ENCODE results near the gene PELI2.

Gene PELI2

DNA sequence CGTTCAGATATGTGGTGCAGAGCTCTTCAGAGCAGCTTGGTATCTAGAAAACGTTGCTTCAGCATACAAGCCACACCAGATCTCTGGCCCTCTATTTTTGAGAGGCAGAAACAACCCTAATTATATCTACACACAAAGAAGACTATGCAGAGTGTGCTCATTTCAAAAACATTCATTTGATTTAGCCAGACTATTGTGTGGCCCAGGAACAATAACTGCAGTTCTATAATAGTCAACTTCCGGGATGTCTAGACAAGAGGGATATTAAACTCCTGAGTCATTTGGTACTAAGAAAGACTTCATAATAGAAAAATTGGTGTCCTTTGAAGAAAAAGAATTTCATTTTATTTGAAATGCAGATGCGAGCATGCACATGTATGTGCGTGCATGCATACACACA lies 153.8 kb downstream of the PELI2 start:
- H3K27ac ChIP-seq (ENCODE audit: low read length), result no peak overlapping the region

DNA sequence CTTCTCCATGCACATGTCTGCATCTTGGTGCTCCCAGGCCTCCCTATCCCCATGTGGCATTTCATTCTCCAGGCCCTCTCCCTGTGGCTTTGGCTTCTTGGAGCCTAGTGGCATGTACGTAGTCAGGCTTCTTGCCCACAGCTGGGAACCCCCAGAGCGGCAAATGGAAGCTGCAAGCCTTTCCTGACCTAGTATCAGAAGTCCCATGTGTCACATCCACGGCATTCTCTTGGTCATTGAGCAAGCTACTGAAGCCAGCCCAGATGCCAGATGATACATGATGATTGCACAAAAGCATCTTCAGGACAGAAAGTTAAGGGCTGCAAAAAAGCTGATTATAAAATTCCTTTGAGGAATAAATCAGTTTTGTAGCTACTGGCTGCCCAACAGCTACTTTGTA lies 154.9 kb downstream of the PELI2 start:
- H3K36me3 ChIP-seq (ENCODE audit: insufficient read depth, low read depth, low read length), result no peaks in the 10 kb centered on the region
- no peak overlapping the region for H3K9ac ChIP-seq (ENCODE audit: low read depth, low read length)
- H3K27me3 ChIP-seq (ENCODE audit: insufficient read depth, low read length), result no peaks in the 10 kb centered on the region
- H3K27ac ChIP-seq (ENCODE audit: low read length), result no peak overlapping the region
- no peaks in the 10 kb centered on the region for H3K4me1 ChIP-seq (ENCODE audit: insufficient read depth, low read length)
- H3K4me3 ChIP-seq (ENCODE audit: low read length), result no peak overlapping the region
- H3K9me3 ChIP-seq (ENCODE audit: insufficient read depth, low read depth, low read length), result peaks cover 8% of the 10 kb centered on the region; the same call in 1 of the 2 replicates

More for the DNA sequence above, 153.8 kb downstream of the PELI2 start:
- Histone ChIP-seq H3K36me3 (ENCODE audit: insufficient read depth, low read depth, low read length) (no peaks in the 10 kb centered on the region), H3K27me3 (ENCODE audit: insufficient read depth, low read length) (no peaks in the 10 kb centered on the region), H3K4me1 (ENCODE audit: insufficient read depth, low read length) (no peaks in the 10 kb centered on the region), H3K4me3 (ENCODE audit: low read length) (no peak overlapping the region), H3K9me3 (ENCODE audit: insufficient read depth, low read depth, low read length) (peaks cover 6% of the 10 kb centered on the region; the same call in 1 of the 2 replicates), H3K9ac (ENCODE audit: low read depth, low read length) (no peak overlapping the region)

DNA sequence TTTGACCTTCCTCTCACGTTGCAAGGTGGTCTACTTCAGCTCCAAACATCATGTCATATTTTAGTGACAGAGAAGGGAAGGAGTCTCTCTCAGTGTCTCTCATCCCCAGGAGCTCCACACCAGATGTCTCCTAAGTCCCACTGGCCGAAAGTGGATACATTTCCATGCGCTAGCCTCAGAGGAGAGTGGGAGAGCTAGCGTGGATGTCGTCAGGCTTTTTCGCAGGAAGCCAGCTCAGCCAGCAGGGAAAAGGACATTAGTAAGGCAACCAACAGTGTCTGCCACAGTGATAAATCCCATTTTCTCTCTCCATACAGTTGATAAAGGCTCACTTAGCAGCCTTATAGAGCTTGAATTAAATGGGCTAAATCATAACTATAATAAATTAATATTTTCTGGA lies 155.7 kb downstream of the PELI2 start:
- H3K27ac ChIP-seq (ENCODE audit: low read length), result no peak overlapping the region
- no peak overlapping the region for H3K4me3 ChIP-seq (ENCODE audit: low read length)
- peaks cover 8% of the 10 kb centered on the region; the same call in 1 of the 2 replicates for H3K9me3 ChIP-seq (ENCODE audit: insufficient read depth, low read depth, low read length)
- H3K27me3 ChIP-seq (ENCODE audit: insufficient read depth, low read length), result no peaks in the 10 kb centered on the region
- no peaks in the 10 kb centered on the region for H3K36me3 ChIP-seq (ENCODE audit: insufficient read depth, low read depth, low read length)
- H3K9ac ChIP-seq (ENCODE audit: low read depth, low read length), result no peak overlapping the region
- no peaks in the 10 kb centered on the region for H3K4me1 ChIP-seq (ENCODE audit: insufficient read depth, low read length)

GRCh38 chr14:56274556-56274955 lies 156.3 kb downstream of the PELI2 start:
- Histone ChIP-seq H3K4me1 (ENCODE audit: insufficient read depth, low read length) (no peaks in the 10 kb centered on the region), H3K9ac (ENCODE audit: low read depth, low read length) (no peak overlapping the region), H3K27ac (ENCODE audit: low read length) (no peak overlapping the region), H3K9me3 (ENCODE audit: insufficient read depth, low read depth, low read length) (peaks cover 8% of the 10 kb centered on the region; the same call in 1 of the 2 replicates), H3K4me3 (ENCODE audit: low read length) (no peak overlapping the region), H3K27me3 (ENCODE audit: insufficient read depth, low read length) (no peaks in the 10 kb centered on the region), H3K36me3 (ENCODE audit: insufficient read depth, low read depth, low read length) (no peaks in the 10 kb centered on the region)

GRCh38 chr14:56276108-56276507 lies 157.9 kb downstream of the PELI2 start:
- no peaks in the 10 kb centered on the region for H3K4me1 ChIP-seq (ENCODE audit: insufficient read depth, low read length)
- H3K9ac ChIP-seq (ENCODE audit: low read depth, low read length), result no peak overlapping the region
- peaks cover 8% of the 10 kb centered on the region; the same call in 1 of the 2 replicates for H3K9me3 ChIP-seq (ENCODE audit: insufficient read depth, low read depth, low read length)
- no peak overlapping the region for H3K27ac ChIP-seq (ENCODE audit: low read length)
- H3K36me3 ChIP-seq (ENCODE audit: insufficient read depth, low read depth, low read length), result no peaks in the 10 kb centered on the region
- no peaks in the 10 kb centered on the region for H3K27me3 ChIP-seq (ENCODE audit: insufficient read depth, low read length)
- no peak overlapping the region for H3K4me3 ChIP-seq (ENCODE audit: low read length)

- no peaks in the 10 kb centered on the region for H3K36me3 ChIP-seq (ENCODE audit: insufficient read depth, low read depth, low read length)
- no peaks in the 10 kb centered on the region for H3K27me3 ChIP-seq (ENCODE audit: insufficient read depth, low read length)
- no peak overlapping the region for H3K9ac ChIP-seq (ENCODE audit: low read depth, low read length)
- H3K27ac ChIP-seq (ENCODE audit: low read length), result no peak overlapping the region
- peaks cover 8% of the 10 kb centered on the region; the same call in 1 of the 2 replicates for H3K9me3 ChIP-seq (ENCODE audit: insufficient read depth, low read depth, low read length)
- no peaks in the 10 kb centered on the region for H3K4me1 ChIP-seq (ENCODE audit: insufficient read depth, low read length)
- H3K4me3 ChIP-seq (ENCODE audit: low read length), result no peak overlapping the region
These were observed 160.2 kb downstream of the PELI2 start for GRCh38 chr14:56278383-56278782.

DNA sequence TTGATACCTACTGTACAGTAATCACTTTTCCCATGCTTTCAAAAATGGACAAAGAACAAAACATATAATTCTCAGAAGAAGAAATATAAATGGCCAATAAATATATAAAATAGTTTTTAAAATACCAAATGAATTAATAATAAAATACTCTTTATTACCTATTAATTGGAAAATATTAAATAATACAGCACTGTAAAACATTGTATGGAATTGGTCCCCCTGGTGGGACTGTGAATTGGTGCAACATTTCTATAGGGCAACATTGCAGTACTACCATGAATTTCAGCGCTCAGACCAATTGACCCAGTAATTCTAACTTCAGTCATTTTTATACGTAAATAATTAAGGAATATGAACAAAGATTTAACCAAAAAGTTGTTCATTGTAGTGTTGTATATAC lies 162.6 kb downstream of the PELI2 start:
- H3K27me3 ChIP-seq (ENCODE audit: insufficient read depth, low read length), result no peaks in the 10 kb centered on the region
- no peaks in the 10 kb centered on the region for H3K4me1 ChIP-seq (ENCODE audit: insufficient read depth, low read length)
- H3K27ac ChIP-seq (ENCODE audit: low read length), result no peak overlapping the region
- no peak overlapping the region for H3K4me3 ChIP-seq (ENCODE audit: low read length)
- H3K9me3 ChIP-seq (ENCODE audit: insufficient read depth, low read depth, low read length), result peaks cover 4% of the 10 kb centered on the region; the same call in 1 of the 2 replicates
- H3K36me3 ChIP-seq (ENCODE audit: insufficient read depth, low read depth, low read length), result no peaks in the 10 kb centered on the region
- H3K9ac ChIP-seq (ENCODE audit: low read depth, low read length), result no peak overlapping the region

GRCh38 chr14:56282179-56282578 lies 164.0 kb downstream of the PELI2 start:
- no peaks in the 10 kb centered on the region for H3K27me3 ChIP-seq (ENCODE audit: insufficient read depth, low read length)
- no peak overlapping the region for H3K27ac ChIP-seq (ENCODE audit: low read length)
- H3K36me3 ChIP-seq (ENCODE audit: insufficient read depth, low read depth, low read length), result no peaks in the 10 kb centered on the region
- H3K4me1 ChIP-seq (ENCODE audit: insufficient read depth, low read length), result no peaks in the 10 kb centered on the region
- no peak overlapping the region for H3K9ac ChIP-seq (ENCODE audit: low read depth, low read length)
- H3K9me3 ChIP-seq (ENCODE audit: insufficient read depth, low read depth, low read length), result no peaks in the 10 kb centered on the region; the same call in 1 of the 2 replicates
- H3K4me3 ChIP-seq (ENCODE audit: low read length), result no peak overlapping the region

- no peak overlapping the region for H3K9ac ChIP-seq (ENCODE audit: low read depth, low read length)
- H3K9me3 ChIP-seq (ENCODE audit: insufficient read depth, low read depth, low read length), result no peaks in the 10 kb centered on the region
- no peaks in the 10 kb centered on the region for H3K36me3 ChIP-seq (ENCODE audit: insufficient read depth, low read depth, low read length)
- no peaks in the 10 kb centered on the region for H3K4me1 ChIP-seq (ENCODE audit: insufficient read depth, low read length)
- H3K27me3 ChIP-seq (ENCODE audit: insufficient read depth, low read length), result no peaks in the 10 kb centered on the region
- no peak overlapping the region for H3K27ac ChIP-seq (ENCODE audit: low read length)
- H3K4me3 ChIP-seq (ENCODE audit: low read length), result no peak overlapping the region
These were observed 166.4 kb downstream of the PELI2 start for GRCh38 chr14:56284641-56285040.

DNA sequence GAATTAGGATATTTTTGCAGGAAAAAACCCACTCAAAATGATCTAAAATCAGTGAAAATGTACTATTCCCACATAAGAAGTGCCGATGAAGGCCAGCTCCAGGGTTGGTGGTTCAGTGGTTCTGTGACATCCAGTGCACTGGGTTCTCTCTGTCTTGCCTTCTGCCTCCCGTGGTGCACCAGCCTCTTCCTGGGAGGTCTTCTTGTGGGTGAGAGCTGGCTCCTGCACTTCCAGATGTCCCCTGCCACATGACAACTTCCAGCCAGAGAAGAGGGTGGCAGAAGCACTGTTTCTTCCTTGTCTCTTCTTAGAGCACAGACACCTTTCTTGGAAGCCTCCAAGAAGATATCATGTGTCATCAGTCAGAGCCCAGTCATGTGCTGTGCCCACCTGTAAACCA lies 170.9 kb downstream of the PELI2 start:
- no peaks in the 10 kb centered on the region for H3K27me3 ChIP-seq (ENCODE audit: insufficient read depth, low read length)
- no peak overlapping the region for H3K27ac ChIP-seq (ENCODE audit: low read length)
- peaks cover 23% of the 10 kb centered on the region for H3K36me3 ChIP-seq (ENCODE audit: insufficient read depth, low read depth, low read length)
- H3K4me1 ChIP-seq (ENCODE audit: insufficient read depth, low read length), result no peaks in the 10 kb centered on the region
- H3K9me3 ChIP-seq (ENCODE audit: insufficient read depth, low read depth, low read length), result no peaks in the 10 kb centered on the region
- no peak overlapping the region for H3K4me3 ChIP-seq (ENCODE audit: low read length)
- H3K9ac ChIP-seq (ENCODE audit: low read depth, low read length), result no peak overlapping the region

DNA sequence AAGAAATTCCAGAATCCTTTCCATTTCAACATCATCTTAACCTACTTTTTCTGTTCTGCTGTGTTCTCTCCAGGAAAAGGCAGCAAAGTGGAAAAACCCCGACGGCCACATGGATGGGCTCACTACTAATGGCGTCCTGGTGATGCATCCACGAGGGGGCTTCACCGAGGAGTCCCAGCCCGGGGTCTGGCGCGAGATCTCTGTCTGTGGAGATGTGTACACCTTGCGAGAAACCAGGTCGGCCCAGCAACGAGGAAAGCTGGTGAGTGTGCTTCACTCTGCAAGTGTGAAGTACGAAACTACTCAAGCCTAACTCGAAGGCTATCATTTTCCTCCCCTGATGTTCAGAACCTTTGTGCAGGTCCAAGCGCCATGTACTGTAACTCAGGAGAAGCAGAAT lies 172.0 kb downstream of the PELI2 start:
- no peaks in the 10 kb centered on the region for H3K4me1 ChIP-seq (ENCODE audit: insufficient read depth, low read length)
- peaks cover 23% of the 10 kb centered on the region for H3K36me3 ChIP-seq (ENCODE audit: insufficient read depth, low read depth, low read length)
- no peak overlapping the region for H3K9ac ChIP-seq (ENCODE audit: low read depth, low read length)
- H3K27me3 ChIP-seq (ENCODE audit: insufficient read depth, low read length), result no peaks in the 10 kb centered on the region
- no peak overlapping the region for H3K4me3 ChIP-seq (ENCODE audit: low read length)
- no peak overlapping the region for H3K27ac ChIP-seq (ENCODE audit: low read length)
- H3K9me3 ChIP-seq (ENCODE audit: insufficient read depth, low read depth, low read length), result no peaks in the 10 kb centered on the region

DNA sequence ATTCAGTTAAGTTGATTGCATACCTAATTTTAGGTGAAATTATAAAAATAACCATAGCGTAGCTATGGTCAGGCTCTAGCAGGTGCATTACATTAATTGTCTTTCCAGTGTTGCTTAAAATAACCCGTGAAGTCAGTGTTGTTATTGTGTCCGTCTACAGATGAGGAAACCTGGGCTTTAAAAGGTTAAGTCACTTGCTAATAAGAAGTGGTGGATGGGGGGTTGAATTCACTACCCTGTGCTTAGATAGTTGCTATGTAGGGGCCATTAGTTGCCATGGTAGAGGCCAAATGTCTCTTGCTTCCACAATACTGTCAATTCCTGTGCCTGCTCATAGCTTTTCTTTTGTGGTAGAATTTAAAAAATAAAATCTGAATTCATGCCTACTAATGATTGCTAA lies 174.8 kb downstream of the PELI2 start:
- Histone ChIP-seq H3K9ac (ENCODE audit: low read depth, low read length) (no peak overlapping the region), H3K27me3 (ENCODE audit: insufficient read depth, low read length) (no peaks in the 10 kb centered on the region), H3K4me3 (ENCODE audit: low read length) (no peak overlapping the region), H3K4me1 (ENCODE audit: insufficient read depth, low read length) (no peaks in the 10 kb centered on the region), H3K27ac (ENCODE audit: low read length) (no peak overlapping the region), H3K9me3 (ENCODE audit: insufficient read depth, low read depth, low read length) (no peaks in the 10 kb centered on the region), H3K36me3 (ENCODE audit: insufficient read depth, low read depth, low read length) (peaks cover 34% of the 10 kb centered on the region)

- H3K4me3 ChIP-seq (ENCODE audit: low read length), result no peak overlapping the region
- peaks cover 34% of the 10 kb centered on the region for H3K36me3 ChIP-seq (ENCODE audit: insufficient read depth, low read depth, low read length)
- H3K4me1 ChIP-seq (ENCODE audit: insufficient read depth, low read length), result no peaks in the 10 kb centered on the region
- no peak overlapping the region for H3K27ac ChIP-seq (ENCODE audit: low read length)
- H3K9ac ChIP-seq (ENCODE audit: low read depth, low read length), result no peak overlapping the region
- no peaks in the 10 kb centered on the region for H3K27me3 ChIP-seq (ENCODE audit: insufficient read depth, low read length)
- H3K9me3 ChIP-seq (ENCODE audit: insufficient read depth, low read depth, low read length), result no peaks in the 10 kb centered on the region
These were observed 175.3 kb downstream of the PELI2 start for GRCh38 chr14:56293506-56293905.
